Karpas-422 (cell line): ENCODE data around the gene MAP2K3. TPM values are rescaled to one million over a fixed set of nuclear protein-coding genes. Genes with fewer than 3 reads are reported as not detected.
A peak's percentile ranks its signal among the peaks of the same experiment; 100 is the strongest.
"Not testable (repeated sequence)": the region's sequence is repeated elsewhere in the genome, so short reads cannot be mapped to it uniquely, and the experiment has no call there.

ENCODE experiments used
- DNase-seq: peaks from one replicate; pipeline ENCODE4 v3.0.0-alpha.2; 2015
- H2AFZ ChIP-seq: fragments of 200-600 bp; sonication (generic); 2 replicates; pipeline ENCODE4 v1.6.1; 2014; ENCODE audit warnings: antibody characterized with exemption, low read length, mixed read lengths
- H3K27ac ChIP-seq: fragments of 200-600 bp; sonication (generic); 2 replicates; pipeline ENCODE4 v1.5.1; 2014; ENCODE audit warnings: mild to moderate bottlenecking, low read length, moderate library complexity
- H3K27me3 ChIP-seq: fragments of 200-600 bp; sonication (generic); 2 replicates; pipeline ENCODE4 v1.6.1; 2014; ENCODE audit warnings: low read length, mixed read lengths
- H3K36me3 ChIP-seq: fragments of 200-600 bp; sonication (generic); 2 replicates; pipeline ENCODE4 v1.6.1; 2014; ENCODE audit warnings: low read length, mixed read lengths; ENCODE audit not compliant: insufficient read depth
- H3K4me1 ChIP-seq: fragments of 200-600 bp; sonication (generic); 2 replicates; pipeline ENCODE4 v1.6.1; 2014; ENCODE audit warnings: mild to moderate bottlenecking, low read length, mixed read lengths
- H3K4me2 ChIP-seq: fragments of 200-600 bp; sonication (generic); 2 replicates; pipeline ENCODE4 v1.6.1; 2014; ENCODE audit warnings: low read length, low read depth, mild to moderate bottlenecking; ENCODE audit not compliant: poor library complexity, severe bottlenecking
- H3K4me3 ChIP-seq: fragments of 200-600 bp; sonication (generic); 2 replicates; pipeline ENCODE4 v1.5.1; 2014; ENCODE audit warnings: mild to moderate bottlenecking, antibody characterized with exemption, low read length, mixed read lengths
- H3K79me2 ChIP-seq: fragments of 200-600 bp; sonication (generic); 2 replicates; pipeline ENCODE4 v1.6.1; 2014; ENCODE audit warnings: mild to moderate bottlenecking, low read length, mixed read lengths
- H3K9ac ChIP-seq: fragments of 200-600 bp; sonication (generic); 2 replicates; pipeline ENCODE4 v1.6.0; 2014; ENCODE audit warnings: low read length
- H3K9me2 ChIP-seq: fragments of 200-600 bp; sonication (generic), shearing (Covaris generic); replicated peaks from 2 replicates; pipeline ENCODE4 v1.6.0; 2014; ENCODE audit warnings: mild to moderate bottlenecking, low read length, moderate library complexity; ENCODE audit not compliant: insufficient read depth
- H3K9me3 ChIP-seq: fragments of 300-700, 200-600 bp; sonication (generic); 2 replicates; pipeline ENCODE4 v1.6.1; 2014; ENCODE audit warnings: low read length, mixed read lengths
- H4K20me1 ChIP-seq: fragments of 200-600 bp; sonication (generic); 2 replicates; pipeline ENCODE4 v1.6.1; 2014; ENCODE audit warnings: mild to moderate bottlenecking, antibody characterized with exemption, low read length, low read depth; ENCODE audit not compliant: insufficient read depth
- total RNA-seq: library from RNA; depleted of rRNA; stranded (reverse); fragments of >200 nt; shearing (Covaris generic); gene quantifications from 2 replicates; pipeline ENCODE4 v1.2.3, GENCODE V29; 2014; ENCODE audit warnings: low replicate concordance

Gene MAP2K3
- total RNA-seq, 1 experiment from 2014 or later, result 49.4 TPM

- peak overlapping the region; percentile 99 for H3K27ac ChIP-seq
- H4K20me1 ChIP-seq, H3K27me3 ChIP-seq, H2AFZ ChIP-seq, H3K79me2 ChIP-seq, H3K36me3 ChIP-seq, H3K9me3 ChIP-seq, DNase-seq, H3K9me2 ChIP-seq: not testable (repeated sequence)
- H3K9ac ChIP-seq, result peak overlapping the region; percentile 71
- H3K4me3 ChIP-seq, result peak overlapping the region; percentile 31; the same call in 1 of the 2 replicates
- peaks cover 74% of the 10 kb centered on the region for H3K4me1 ChIP-seq
- H3K4me2 ChIP-seq, result peak overlapping the region; percentile 60
These were observed 34.7 kb downstream of the MAP2K3 start for GRCh38 chr17:21319256-21319655.

- peak; percentile 91 for DNase-seq
- H3K27me3 ChIP-seq, H4K20me1 ChIP-seq, H3K36me3 ChIP-seq, H3K9me2 ChIP-seq, H2AFZ ChIP-seq, H3K9me3 ChIP-seq, H3K79me2 ChIP-seq: not testable (repeated sequence)
- Histone ChIP-seq H3K4me1 (peaks cover 80% of the 10 kb centered on the region), H3K4me3 (peak overlapping the region; percentile 31; the same call in 1 of the 2 replicates), H3K4me2 (peak overlapping the region; percentile 60), H3K27ac (peak overlapping the region; percentile 99), H3K9ac (peak overlapping the region; percentile 71)
These were observed 35.3 kb downstream of the MAP2K3 start for GRCh38 chr17:21319686-21320375.

GRCh38 chr17:21320430-21320829 is 35.9 kb downstream of the MAP2K3 start:
- Histone ChIP-seq H3K4me2 (peak overlapping the region; percentile 49), H3K4me1 (peaks cover 86% of the 10 kb centered on the region), H3K9ac (peak overlapping the region; percentile 67; the same call in 1 of the 2 replicates), H3K27ac (peak overlapping the region; percentile 99)
- H3K4me3 ChIP-seq, H3K9me3 ChIP-seq, H3K36me3 ChIP-seq, H3K27me3 ChIP-seq, H4K20me1 ChIP-seq, H3K9me2 ChIP-seq, H2AFZ ChIP-seq, H3K79me2 ChIP-seq: not testable (repeated sequence)
- peak; percentile 95 for DNase-seq

- not testable (repeated sequence) for H3K27me3 ChIP-seq, H3K9me2 ChIP-seq, DNase-seq, H4K20me1 ChIP-seq, H3K36me3 ChIP-seq, H2AFZ ChIP-seq, H3K79me2 ChIP-seq, H3K9me3 ChIP-seq
- Histone ChIP-seq H3K27ac (peak overlapping the region; percentile 99), H3K4me1 (peaks cover 92% of the 10 kb centered on the region), H3K9ac (peak overlapping the region; percentile 67), H3K4me2 (peak overlapping the region; percentile 49), H3K4me3 (peak overlapping the region; percentile 12; the same call in 1 of the 2 replicates)
These were observed 36.5 kb downstream of the MAP2K3 start for GRCh38 chr17:21321061-21321460.

GRCh38 chr17:21321744-21322191 is 37.3 kb downstream of the MAP2K3 start:
- not testable (repeated sequence) for H3K79me2 ChIP-seq, H3K9me3 ChIP-seq, H3K4me3 ChIP-seq, H4K20me1 ChIP-seq, H3K27me3 ChIP-seq, H3K36me3 ChIP-seq, H2AFZ ChIP-seq, H3K9me2 ChIP-seq
- Histone ChIP-seq H3K4me1 (peaks cover 98% of the 10 kb centered on the region), H3K27ac (peak overlapping the region; percentile 99), H3K4me2 (peak overlapping the region; percentile 73), H3K9ac (peak overlapping the region; percentile 75)
- peak; percentile 55 for DNase-seq

- H3K27me3 ChIP-seq, H2AFZ ChIP-seq, H3K36me3 ChIP-seq, H3K9me3 ChIP-seq, H3K9me2 ChIP-seq, H3K79me2 ChIP-seq, H4K20me1 ChIP-seq: not testable (repeated sequence)
- peak overlapping the region; percentile 99 for H3K27ac ChIP-seq
- H3K4me2 ChIP-seq, result peak overlapping the region; percentile 73
- peaks cover 98% of the 10 kb centered on the region for H3K4me1 ChIP-seq
- H3K9ac ChIP-seq, result peak overlapping the region; percentile 75
- peak overlapping the region; percentile 51 for H3K4me3 ChIP-seq
- peak; percentile 94 for DNase-seq
These were observed 39.0 kb downstream of the MAP2K3 start for GRCh38 chr17:21323257-21324111.

GRCh38 chr17:21324741-21325140 is 40.2 kb downstream of the MAP2K3 start:
- not testable (repeated sequence) for H3K36me3 ChIP-seq, H2AFZ ChIP-seq, H3K9me2 ChIP-seq, H3K79me2 ChIP-seq, H3K27me3 ChIP-seq, H4K20me1 ChIP-seq, H3K9me3 ChIP-seq
- Histone ChIP-seq H3K9ac (peak overlapping the region; percentile 75), H3K4me3 (peak overlapping the region; percentile 51), H3K4me1 (peaks cover 91% of the 10 kb centered on the region), H3K4me2 (peak overlapping the region; percentile 73), H3K27ac (peak overlapping the region; percentile 99)
- DNase-seq, result peak; percentile 90

GRCh38 chr17:21327921-21328320 is 43.4 kb downstream of the MAP2K3 start:
- Histone ChIP-seq H3K4me1 (peaks cover 62% of the 10 kb centered on the region), H3K27ac (peak overlapping the region; percentile 99), H3K9ac (0 out of 2 replicates have a peak overlapping the region, but pooled peaks have one; percentile 27), H3K4me2 (peak overlapping the region; percentile 59)
- not testable (repeated sequence) for H3K9me3 ChIP-seq, H3K9me2 ChIP-seq, H3K27me3 ChIP-seq, H2AFZ ChIP-seq, H3K79me2 ChIP-seq, H4K20me1 ChIP-seq, H3K36me3 ChIP-seq, H3K4me3 ChIP-seq, DNase-seq
